ENCODE data around the gene SEC24D.

SEC24D gene

GRCh38 chr4:118727360-118727759 lies 108.6 kb downstream of the SEC24D start:
- peaks cover 6% of the 10 kb centered on the region; the same call in 1 of the 2 replicates for H3K36me3 ChIP-seq (ENCODE audit: low read length)
- H3K9me2 ChIP-seq (replicated peaks; ENCODE audit: insufficient read depth, low read length) = no peaks in the 10 kb centered on the region
- H3K27ac ChIP-seq (ENCODE audit: low read depth, low read length) = no peak overlapping the region
- H3K27me3 ChIP-seq (ENCODE audit: low read length) = no peaks in the 10 kb centered on the region
- H3K9me3 ChIP-seq (ENCODE audit: insufficient read depth, low read length) = no peaks in the 10 kb centered on the region
- no peak overlapping the region for H2AFZ ChIP-seq (ENCODE audit: low read depth, low read length, severe bottlenecking)
- H3K9ac ChIP-seq (ENCODE audit: low read length) = no peak overlapping the region
- H3K79me2 ChIP-seq (ENCODE audit: insufficient read depth, low read length) = no peaks in the 10 kb centered on the region
- H4K20me1 ChIP-seq (ENCODE audit: low read depth, low read length) = no peaks in the 10 kb centered on the region
- TF ChIP-seq EZH2phosphoT487 (conservative IDR thresholded peaks at IDR 0.05; ENCODE audit: low read length) = no peak
- no peak for TF ChIP-seq CTCF (IDR thresholded peaks at IDR 0.05; ENCODE audit: insufficient read depth, low read length, poor library complexity, severe bottlenecking)
- H3F3A ChIP-seq (ENCODE audit: insufficient read depth) = no peaks in the 10 kb centered on the region
- no peak overlapping the region for H3K4me2 ChIP-seq (ENCODE audit: low read depth, low read length, poor library complexity, severe bottlenecking)
- H3K4me3 ChIP-seq (ENCODE audit: insufficient read depth, low read length, poor library complexity, severe bottlenecking) = no peak overlapping the region

GRCh38 chr4:118723369-118723768 lies 112.6 kb downstream of the SEC24D start:
- no peak overlapping the region for H2AFZ ChIP-seq (ENCODE audit: low read depth, low read length, severe bottlenecking)
- no peak overlapping the region for H3K27ac ChIP-seq (ENCODE audit: low read depth, low read length)
- H3K79me2 ChIP-seq (ENCODE audit: insufficient read depth, low read length) = no peaks in the 10 kb centered on the region
- no peaks in the 10 kb centered on the region for H3K36me3 ChIP-seq (ENCODE audit: low read length)
- no peaks in the 10 kb centered on the region for H4K20me1 ChIP-seq (ENCODE audit: low read depth, low read length)
- TF ChIP-seq CTCF (IDR thresholded peaks at IDR 0.05; ENCODE audit: insufficient read depth, low read length, poor library complexity, severe bottlenecking) (no peak), EZH2phosphoT487 (conservative IDR thresholded peaks at IDR 0.05; ENCODE audit: low read length) (no peak)
- H3K4me3 ChIP-seq (ENCODE audit: insufficient read depth, low read length, poor library complexity, severe bottlenecking) = no peak overlapping the region
- no peak overlapping the region for H3K4me2 ChIP-seq (ENCODE audit: low read depth, low read length, poor library complexity, severe bottlenecking)
- no peak overlapping the region for H3K9ac ChIP-seq (ENCODE audit: low read length)
- H3K9me2 ChIP-seq (replicated peaks; ENCODE audit: insufficient read depth, low read length) = no peaks in the 10 kb centered on the region
- no peaks in the 10 kb centered on the region for H3K27me3 ChIP-seq (ENCODE audit: low read length)
- H3F3A ChIP-seq (ENCODE audit: insufficient read depth) = no peaks in the 10 kb centered on the region
- H3K9me3 ChIP-seq (ENCODE audit: insufficient read depth, low read length) = no peaks in the 10 kb centered on the region

GRCh38 chr4:118721752-118722151 lies 114.2 kb downstream of the SEC24D start:
- TF ChIP-seq CTCF (IDR thresholded peaks at IDR 0.05; ENCODE audit: insufficient read depth, low read length, poor library complexity, severe bottlenecking) (no peak), EZH2phosphoT487 (conservative IDR thresholded peaks at IDR 0.05; ENCODE audit: low read length) (no peak)
- H3K36me3 ChIP-seq (ENCODE audit: low read length) = no peaks in the 10 kb centered on the region
- H3K4me2 ChIP-seq (ENCODE audit: low read depth, low read length, poor library complexity, severe bottlenecking) = no peak overlapping the region
- H3K4me3 ChIP-seq (ENCODE audit: insufficient read depth, low read length, poor library complexity, severe bottlenecking) = no peak overlapping the region
- no peaks in the 10 kb centered on the region for H3F3A ChIP-seq (ENCODE audit: insufficient read depth)
- no peaks in the 10 kb centered on the region for H3K27me3 ChIP-seq (ENCODE audit: low read length)
- no peak overlapping the region for H3K27ac ChIP-seq (ENCODE audit: low read depth, low read length)
- H3K79me2 ChIP-seq (ENCODE audit: insufficient read depth, low read length) = no peaks in the 10 kb centered on the region
- no peaks in the 10 kb centered on the region for H3K9me2 ChIP-seq (replicated peaks; ENCODE audit: insufficient read depth, low read length)
- no peak overlapping the region for H3K9ac ChIP-seq (ENCODE audit: low read length)
- no peaks in the 10 kb centered on the region for H3K9me3 ChIP-seq (ENCODE audit: insufficient read depth, low read length)
- no peak overlapping the region for H2AFZ ChIP-seq (ENCODE audit: low read depth, low read length, severe bottlenecking)
- no peaks in the 10 kb centered on the region for H4K20me1 ChIP-seq (ENCODE audit: low read depth, low read length)

All from SU-DHL-6 (cell line).